ENCODE results near the gene VAV2.

Gene VAV2

DNA sequence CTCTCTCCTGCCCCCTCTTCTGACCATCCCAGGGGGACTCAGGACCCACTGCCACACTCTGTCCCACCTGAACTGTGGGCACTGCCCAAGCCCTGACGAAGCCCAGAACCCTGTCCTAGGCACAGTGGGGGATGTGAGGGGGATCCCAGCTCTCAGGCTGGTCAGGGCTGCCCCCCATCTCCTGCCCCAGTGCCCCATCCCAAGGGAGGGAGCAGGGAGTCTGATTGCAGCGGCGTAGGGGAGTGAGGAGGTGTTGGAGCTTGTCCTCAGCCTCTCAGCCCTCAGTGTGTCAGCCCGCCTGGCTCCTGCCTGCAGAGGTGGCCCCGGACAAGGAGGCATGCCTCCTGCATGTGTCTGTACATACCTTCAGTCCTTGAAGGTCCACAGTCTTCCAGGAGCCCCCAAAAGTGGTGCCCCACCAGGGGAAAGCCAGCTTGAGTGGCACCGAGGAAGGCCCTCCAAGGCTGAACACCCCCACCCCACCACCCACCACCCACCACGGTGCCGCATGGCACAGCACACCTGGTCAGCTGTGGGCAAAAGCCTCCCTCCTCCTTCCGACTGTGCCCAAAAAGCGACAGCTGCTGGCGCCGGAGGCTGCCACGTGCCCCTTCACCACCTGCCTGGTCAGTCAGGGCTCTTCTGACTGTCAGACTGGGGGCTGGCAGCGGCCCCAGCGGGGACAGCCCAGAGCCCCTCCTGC, 254.9 kb downstream of the VAV2 start:
- no peak for DNase-seq

DNA sequence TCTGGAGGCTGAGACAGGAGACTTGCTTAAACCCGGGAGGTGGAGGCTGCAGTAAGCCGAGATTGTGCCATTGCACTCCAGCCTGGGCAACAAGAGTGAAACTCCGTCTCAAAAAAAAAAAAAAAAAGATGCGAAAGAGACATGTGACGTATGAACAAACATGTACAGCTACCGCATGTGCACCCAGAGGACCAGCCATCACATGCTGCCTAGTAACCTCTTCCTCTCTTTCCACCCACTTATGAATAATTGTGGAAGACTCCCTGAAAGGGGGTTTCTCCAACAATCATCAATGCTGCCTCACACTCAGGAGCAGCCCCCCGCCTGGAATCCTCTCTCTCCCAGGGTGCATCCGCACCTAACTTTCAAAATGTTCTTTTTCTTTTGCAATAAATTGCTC, 256.2 kb downstream of the VAV2 start:
- DNase-seq: peak; percentile 50

DNA sequence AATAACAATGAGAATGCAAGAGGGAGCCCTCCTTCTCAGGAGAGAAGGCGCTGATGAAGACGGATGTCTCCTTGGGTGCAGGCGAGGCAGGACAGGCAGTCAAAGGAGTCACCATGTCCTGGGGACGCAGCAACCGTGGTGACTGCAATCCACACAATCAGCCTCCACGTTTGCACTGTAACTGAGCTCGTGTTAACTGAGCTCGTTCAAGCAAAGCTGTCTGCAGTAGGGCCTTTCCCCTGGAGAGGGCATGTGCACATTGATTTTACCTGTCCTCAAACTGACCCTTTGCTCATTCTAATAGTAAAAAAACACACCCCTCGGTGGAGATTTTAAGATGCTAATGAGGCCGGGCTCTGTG, 256.7 kb downstream of the VAV2 start:
- DNase-seq: no peak

DNA sequence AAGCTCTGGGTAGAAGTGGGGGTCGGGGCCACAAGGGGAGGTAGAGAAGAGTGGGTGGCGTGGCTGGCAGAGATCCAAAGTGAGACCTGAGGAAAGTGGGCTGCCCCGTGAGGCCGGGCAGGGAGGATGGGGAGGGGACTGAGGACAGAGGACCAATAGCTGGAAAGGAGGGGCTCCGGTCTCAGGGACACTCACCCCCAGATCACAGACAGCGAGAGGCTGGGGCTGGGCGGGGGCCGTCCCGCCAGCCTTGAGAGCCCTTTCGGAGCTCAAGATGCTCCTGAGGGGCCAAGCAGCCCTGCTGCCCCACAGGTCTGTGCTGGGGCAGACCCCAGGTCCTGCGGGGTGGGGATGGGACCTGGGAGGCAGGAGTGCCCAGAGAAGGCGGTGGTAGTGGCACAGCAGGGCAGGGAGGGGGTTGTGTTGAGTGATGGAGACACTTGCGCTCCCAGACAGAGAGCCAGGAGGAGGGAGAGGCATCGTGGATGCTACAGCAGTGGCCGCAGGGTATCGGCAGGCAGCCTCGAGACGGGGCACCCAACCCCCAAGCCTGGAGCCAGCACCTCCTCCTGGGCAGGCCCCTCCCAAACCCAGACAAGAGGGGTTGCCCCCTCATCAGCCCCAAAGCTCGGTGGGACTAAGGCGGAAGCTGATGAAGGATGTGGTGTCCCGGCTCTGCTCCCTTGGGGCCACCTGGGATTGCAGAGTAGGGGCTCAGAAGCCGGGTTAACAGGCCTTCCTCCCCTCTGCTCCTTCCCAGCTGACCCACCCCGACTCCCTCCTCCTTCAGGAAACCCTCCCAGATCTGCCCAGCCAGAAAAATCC, 257.3 kb downstream of the VAV2 start:
- DNase-seq: no peak

DNA sequence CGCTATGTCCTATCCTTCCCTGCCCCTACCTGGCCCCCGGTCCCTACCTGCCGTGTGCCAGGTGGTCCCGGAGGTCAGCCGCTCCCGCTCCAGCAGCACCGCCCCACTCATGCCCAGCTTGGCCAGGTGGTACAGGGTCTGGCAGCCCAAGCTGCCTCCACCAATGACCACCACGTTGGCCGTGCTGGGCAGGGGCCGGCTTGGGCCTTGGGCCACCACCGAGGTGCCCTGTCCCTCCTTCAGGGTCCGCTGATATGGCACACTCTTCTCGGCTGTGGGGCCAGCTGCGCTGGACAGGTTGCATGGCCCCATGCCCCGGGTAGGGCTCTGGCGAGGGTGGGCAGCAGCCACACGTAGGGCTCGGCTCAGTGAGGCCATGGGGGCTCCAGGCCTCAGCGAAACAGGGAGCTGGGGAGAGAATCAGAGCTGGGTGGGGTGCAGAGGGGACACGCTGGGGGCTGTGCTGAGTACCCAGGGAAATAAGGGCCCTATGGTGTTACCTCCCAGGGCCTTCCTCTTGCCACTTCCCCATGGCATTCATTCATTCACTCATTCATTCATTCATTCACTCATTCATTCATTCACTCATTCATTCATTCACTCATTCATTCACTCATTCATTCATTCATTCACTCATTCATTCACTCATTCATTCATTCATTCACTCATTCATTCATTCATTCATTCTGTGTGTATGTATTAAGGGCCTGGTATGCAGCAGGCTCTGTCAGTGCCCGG, 258.2 kb downstream of the VAV2 start:
- no peak for DNase-seq

DNA sequence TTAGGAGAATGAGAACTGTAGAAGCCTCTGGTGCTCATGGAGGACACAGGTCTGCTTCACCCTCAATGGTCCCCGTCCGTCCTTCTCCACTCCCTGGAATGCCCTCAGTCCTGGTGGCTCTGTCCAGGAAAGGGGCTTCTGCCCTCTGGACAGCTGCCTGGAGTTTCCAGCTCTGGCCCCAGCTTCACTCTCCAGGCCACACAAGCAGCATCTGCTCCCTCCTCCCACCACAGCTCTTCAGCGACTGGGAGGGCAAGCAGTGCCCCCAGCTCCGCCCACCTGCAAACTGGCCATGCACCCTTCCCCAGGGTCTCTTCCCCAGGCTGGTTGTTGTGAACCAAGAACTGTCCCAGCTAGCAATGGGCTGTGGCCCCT, 258.7 kb downstream of the VAV2 start:
- no peak for DNase-seq

DNA sequence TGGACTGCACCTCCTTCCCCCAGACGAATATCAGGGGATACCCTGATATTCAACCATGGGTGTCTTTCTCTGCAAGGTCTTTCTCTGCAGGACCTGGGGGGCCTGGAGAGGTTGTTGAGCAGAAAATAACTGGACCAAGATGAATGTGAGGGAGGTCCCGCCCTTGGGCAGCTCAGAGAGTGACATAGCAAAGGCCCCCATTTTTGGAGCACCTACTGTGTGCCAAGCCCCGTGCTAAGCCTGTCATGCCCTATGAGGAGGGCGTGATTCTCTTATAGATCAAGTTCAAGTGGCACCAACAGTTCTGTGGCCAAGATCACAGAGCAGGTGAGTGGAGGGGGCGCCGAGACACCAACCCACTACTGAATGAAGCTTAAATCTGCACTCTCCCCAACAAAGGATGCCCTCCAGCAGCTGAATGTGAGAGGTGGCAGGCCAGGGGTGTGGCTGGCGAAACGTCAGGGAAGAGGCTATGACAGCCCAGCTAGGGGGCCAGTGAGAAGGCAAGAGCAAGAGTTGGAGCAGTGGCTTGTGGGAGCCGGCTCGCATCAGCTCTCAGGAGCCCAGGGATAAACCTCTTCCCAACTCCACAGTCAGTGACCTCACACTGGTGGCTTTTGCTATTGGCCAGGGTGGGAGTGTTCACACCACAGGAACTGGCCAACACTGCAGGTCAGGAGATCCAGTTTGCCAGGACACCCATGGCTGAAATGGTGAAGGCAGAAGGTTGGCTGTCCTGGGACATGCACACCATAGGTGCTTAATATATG, 259.3 kb downstream of the VAV2 start:
- DNase-seq: no peak

DNA sequence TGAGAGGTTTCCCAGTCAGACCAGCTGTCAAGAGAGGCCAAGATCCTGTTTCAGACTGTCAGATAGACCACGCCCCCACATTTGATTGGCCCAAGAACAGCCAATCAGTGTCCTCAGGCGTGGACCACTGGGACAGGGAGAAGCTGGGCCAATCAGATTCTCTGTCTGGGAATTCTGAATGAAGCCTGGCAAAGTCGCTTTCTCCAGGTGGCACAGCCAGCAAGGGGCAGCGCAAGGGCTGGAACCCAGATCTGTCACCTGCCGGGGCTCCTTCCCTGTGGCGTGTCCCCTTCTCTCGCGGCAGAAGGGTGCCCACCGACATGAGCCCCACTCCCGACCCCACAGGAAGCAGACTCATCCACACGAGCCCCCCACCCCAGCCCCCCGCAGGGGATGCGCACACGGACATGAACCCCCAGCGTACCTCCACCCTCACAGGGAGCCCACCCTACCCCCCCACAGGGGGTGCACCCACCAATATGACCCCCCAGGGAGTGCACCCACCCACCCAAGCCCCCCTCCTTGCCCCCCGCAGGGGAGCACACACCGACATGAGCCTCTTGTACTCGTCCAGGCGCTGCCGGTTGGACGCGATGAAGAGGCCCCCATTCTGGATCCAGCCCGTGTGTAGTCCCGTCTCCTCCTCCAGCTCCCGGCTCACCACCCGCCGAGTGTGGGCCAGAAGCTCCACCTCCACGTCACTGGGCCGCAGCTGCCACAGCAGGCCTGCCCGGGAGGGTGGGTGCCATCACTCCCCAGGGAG, 260.1 kb downstream of the VAV2 start:
- DNase-seq: peak; percentile 10

DNA sequence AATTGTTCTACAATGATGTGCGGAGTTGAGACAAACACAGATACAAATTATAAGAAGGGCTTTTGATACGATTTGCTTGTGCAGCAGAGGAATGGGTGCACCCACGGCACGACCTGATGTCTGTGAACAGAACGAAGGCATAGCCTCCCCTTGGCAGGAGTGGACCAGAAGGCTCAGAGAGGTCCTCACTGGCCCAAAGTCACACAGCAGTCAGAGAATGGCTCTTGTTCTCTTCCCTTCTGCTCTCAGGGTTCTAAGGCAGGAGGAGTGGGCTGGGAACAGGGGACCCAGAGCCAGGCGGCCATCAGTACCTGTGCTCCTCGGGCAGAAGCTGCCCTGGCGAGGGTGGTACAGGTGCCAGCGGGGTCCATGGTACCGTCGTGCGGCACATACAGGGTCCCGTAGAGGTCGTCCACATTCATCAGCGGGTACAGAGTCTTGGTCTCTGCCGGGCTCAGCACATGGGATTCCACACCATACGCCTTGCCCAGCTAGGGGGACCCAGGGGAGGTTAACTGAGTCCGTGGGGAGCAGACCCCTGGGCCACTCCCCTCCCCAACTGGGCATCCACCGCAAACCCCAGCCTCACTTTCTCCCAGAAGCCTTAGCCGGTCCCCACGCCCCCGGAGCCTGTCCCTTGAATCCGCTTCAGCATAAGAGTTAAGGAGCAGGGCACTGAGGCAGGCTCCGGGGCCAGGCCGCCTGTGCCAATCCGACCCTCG, 261.0 kb downstream of the VAV2 start:
- DNase-seq: no peak

DNA sequence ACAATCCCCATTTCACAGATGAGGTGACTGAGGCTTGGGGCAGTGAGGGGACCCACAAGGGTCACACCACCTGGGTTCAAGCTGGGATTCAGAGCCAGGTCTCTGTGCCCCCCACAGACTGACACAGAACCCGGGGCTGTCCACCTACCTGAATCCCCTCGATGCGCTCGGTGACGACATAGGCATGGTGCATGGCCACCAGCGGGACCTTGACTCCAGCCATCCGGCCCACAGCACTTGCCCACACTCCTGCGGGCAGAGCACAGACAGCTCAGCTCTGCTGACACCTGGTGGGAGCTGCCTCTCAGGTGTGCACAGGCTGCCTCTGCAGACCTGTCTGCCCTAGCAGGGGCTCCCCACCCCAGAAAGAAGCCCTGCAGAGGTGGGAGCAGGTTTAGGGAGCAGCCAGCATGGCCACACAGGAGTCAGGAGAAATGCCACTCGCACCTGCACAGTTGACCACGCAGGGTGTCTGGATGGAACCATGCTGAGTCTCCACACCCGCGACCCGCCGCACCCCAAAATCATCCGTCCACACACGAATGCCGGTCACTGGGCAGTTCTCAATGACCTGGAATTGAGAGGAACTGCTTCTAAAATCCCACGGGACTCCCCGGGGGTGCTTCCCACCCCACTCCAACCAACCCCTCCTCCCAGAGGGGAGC, 262.4 kb downstream of the VAV2 start:
- DNase-seq: no peak

DNA sequence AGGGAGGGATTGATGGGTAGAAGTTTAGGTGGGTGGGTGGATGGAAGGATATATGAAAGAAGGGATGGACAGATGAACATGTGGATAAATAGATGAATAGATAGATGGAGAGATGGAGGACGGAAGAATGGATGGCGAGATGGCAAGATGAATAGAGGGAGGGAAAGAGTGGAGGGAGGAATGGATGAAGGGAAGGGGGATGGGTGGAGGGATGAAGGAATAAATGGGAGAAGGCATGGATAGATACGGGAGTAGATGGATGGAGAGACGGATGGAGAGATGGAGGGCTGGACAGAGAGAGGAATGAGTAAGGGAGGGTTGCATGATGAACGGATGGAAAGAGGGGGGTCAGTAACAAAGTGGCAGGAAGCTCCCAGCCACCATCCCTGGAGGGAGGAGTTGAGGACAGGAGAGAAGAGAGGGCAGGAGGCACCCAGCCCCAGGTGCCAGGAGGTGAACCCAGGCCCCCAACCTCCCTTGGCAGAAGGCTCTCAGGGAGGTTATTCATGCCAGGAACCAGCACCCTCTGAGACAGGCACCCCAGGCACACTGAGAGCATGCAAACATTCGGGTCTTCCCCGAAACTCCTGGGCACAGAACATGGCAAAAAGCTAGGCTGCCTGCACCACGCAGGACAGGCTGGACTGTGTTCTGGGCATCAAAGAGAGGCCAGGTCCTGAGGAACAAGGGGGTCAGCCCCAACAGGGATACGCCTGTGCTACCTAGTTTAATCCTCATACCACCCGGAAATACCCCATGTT, 263.1 kb downstream of the VAV2 start:
- DNase-seq: no peak

DNA sequence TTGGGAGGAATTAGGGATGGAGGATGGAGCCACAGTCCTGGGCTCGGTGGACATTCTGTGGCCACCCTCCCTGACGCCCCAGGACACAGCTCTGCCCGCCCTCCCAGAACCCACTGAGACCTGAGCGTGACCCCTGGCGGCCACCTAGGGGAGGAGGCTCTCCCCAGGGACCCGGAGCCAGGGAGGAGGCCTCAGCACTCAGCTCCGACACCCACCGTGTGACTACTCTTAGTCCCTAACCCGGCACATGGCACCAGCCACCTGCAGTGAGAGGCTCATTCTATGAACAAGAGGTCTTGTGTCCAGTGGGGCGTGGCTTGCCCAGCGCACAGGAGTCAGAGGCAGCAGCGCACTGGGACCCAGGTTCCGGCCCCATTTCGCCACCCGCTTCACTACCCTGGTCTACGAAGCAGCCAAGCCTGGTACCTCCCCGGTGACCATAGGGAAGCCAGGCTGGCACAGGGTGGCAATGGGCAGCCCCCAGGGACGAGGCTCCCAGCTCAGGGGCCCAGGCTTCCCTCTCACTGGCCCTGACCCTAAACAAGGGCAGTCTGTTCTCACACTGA, 264.2 kb downstream of the VAV2 start:
- no peak for DNase-seq

DNA sequence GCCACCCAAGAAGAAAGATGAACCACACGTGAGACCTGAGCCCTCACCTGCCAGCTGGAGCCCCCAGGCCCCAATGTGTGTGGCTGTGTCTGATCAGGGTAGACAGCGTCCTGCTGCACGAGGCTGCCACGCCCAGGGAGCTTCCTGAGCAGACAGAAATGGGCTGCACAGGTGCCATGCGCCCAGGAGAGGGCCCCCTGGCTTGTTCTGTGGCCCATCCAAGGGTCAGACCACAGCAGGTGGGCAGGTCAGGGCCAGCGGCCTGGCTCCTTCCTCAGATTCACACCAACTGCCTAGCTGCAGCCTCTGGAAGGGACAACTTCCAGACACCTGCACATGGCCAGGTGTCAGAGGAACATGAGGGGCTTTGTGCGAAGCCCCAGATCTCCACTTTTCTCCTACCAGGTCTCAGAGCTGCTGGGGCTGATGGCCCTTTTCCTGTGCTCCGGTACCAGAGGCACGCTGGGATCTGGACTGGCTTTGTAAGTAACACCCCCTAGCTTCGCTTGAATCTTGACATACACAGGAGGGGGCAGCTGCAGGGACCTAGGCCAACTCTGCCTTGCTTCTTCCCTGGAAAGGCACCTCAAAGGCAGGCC, 264.7 kb downstream of the VAV2 start:
- DNase-seq: no peak

DNA sequence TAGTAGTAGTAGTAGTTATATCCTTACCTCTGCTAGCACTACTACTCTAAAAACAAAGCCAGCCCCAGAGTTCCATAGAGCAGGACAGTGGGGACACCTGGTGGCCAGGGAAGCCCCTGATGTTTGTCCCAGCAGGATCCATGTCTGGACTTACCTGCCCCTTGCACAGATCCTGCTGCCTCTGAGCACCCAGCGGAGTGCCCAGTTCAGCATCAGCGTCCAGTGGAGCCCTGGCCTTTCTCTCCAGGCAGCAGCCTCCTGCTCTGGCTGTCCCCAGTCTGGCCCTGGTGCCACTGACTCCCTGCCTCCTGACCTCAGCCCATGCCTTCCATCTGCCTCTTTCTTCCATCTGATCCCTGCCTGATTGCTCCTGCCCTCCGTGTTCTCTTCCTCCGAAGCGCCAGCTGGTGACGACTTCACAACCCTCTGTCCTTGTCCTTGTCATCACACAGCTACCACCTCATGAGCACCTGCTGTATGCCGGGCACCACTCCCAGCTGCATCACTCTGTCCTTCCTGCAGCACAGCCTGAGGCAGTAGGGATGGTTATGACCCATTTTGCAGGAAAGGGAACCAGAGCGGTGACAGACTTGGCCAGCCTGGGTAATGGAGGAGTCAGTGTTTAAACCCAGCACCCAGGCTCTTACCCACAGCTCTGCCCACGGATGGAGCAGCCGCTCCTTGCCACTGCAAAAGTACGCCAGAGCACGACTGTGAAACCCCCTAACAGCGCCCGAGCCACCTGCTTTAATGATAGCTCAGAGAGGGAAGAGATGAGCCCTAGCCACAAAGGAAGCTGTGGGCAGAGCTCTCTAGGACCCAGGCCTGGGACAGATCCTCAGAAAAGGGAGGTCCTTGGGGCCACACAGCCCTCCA, 265.5 kb downstream of the VAV2 start:
- DNase-seq: peak; percentile 29

DNA sequence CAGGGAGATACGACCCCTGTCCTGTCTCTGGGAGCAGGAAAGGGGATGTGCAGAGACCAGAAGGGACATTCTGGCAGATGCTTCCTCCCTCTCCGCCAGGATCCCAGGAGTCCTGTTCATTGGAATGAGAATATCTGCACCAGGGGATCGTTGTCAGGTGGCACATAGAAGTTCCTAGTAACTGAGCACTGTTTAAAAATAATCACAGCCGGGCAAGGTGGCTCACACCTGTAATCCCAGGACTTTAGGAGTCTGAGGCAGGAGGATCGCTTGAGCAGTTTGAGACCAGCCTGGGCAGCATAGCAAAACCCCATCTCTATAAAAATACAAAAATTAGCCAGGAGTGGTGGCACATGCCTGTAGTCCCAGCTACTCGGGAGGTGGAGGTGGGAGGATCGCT, 266.2 kb downstream of the VAV2 start:
- DNase-seq: no peak

DNA sequence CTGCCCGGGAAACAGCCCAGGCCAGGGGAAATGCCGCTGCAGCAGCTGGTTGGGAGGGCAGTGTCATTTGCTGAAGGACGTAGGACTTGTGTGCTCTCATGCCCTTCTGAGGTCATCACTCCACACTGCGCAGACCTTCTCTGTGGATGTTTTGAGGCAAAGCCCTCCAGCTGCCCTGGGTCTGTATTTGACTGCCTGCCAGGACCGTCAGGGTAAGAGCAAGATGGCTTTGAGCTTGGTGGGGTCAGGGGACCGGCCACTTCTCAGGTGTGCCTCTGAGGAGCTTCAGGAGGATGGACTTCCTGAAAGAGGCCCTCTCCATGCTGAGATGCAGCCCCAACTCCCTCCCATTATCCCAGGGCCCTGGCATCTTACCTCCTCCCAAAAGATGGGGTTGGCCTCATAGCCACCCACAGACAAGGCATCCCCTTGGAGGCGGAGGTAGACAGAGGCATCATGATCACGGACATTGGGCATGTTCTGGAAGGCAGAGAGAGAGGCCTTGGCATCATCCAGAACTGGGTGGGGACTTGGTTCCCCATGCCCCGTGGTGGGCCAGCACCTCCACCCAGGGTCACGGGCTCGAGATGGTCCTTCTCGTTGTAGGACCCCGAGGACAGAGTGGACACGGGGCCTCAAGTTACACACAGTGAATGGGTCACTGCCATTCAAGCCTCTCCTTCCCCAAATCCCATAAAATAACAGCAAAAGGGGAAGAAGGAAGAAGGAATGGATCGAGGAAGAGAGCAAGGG, 273.4 kb downstream of the VAV2 start:
- no peak for DNase-seq

DNA sequence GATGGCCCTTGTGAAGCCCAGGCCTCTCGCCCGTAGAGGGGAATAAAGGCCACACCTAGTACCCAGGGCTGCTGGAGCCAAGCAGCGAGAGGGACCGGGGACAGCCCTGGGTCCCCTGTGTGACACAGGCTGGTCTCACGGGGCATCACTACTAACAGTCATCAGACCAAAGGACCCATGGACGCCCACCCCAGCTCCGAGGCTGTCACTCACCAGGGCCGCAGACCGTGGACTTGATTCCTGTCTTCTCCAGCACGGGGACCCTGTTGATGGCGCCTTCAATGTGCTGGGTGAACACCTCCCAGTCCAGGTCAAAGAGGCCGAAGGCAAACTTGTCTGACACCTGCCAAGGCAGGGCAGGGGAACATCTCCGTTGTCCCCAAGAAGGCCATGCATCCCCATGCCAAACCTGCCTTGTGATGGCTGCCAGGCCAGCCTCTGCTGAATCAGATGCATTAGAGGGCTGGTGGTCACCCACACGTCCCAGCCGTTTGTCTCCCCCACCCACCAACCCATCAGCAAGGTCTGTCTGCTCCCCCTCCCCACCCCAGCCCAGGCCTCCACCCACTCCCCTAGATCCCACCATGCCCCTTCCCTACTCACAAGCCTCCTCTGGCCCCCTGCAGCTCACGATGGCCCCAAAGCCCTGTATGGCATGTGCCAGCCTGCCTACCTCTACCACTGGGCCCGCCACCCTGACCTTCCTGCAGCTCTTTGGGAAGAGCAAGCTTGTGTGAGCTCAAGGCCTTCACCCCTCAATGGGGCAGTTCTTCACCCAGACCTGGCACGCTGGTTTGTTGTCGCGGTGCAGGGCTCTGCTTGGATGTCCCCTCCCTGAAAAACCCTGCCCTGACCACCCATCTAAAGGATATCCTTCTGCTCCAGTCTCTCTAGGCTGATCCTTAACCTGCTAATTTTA, 274.8 kb downstream of the VAV2 start:
- DNase-seq: no peak

Data from suppressor macrophage treated with lipopolysaccharide for 4 hours (primary cell).